Measurements from ENCODE around the gene MAT1A.

DNA sequence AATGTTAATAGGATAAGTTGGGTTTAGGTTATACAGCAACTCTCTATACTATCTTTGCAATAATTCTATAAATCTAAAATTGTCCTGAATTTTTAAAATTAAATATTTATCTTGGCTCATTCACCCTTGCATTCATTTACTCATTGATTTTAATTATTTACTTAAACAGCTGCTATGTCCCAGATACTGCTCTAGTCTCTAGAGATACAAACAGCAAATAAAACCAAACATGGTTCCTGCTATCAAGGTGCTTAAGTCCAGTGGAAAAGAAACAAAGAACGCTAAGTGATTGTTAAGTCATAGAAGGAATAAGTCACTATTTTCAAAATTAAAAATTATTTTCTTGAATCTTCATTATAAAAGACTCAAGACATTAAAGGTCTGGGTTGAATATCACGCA is 29.9 kb upstream of the MAT1A start:
- TF ChIP-seq, protein P1, sequence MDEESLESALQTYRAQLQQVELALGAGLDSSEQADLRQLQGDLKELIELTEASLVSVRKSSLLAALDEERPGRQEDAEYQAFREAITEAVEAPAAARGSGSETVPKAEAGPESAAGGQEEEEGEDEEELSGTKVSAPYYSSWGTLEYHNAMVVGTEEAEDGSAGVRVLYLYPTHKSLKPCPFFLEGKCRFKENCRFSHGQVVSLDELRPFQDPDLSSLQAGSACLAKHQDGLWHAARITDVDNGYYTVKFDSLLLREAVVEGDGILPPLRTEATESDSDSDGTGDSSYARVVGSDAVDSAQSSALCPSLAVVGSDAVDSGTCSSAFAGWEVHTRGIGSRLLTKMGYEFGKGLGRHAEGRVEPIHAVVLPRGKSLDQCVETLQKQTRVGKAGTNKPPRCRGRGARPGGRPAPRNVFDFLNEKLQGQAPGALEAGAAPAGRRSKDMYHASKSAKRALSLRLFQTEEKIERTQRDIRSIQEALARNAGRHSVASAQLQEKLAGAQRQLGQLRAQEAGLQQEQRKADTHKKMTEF (CRISPR knock-in tag; IDR thresholded peaks at IDR 0.05) = no peak
- TF ChIP-seq TCF7L2 (IDR thresholded peaks at IDR 0.05; ENCODE audit: low read depth, low read length) (no peak), RAD51 (IDR thresholded peaks at IDR 0.05; ENCODE audit: borderline replicate concordance) (no peak), CREM (IDR thresholded peaks at IDR 0.05) (no peak), CREM (CRISPR knock-in tag; IDR thresholded peaks at IDR 0.05) (no peak), MXD4 (CRISPR knock-in tag; IDR thresholded peaks at IDR 0.05) (no peak), SOX5 (CRISPR knock-in tag; IDR thresholded peaks at IDR 0.05; ENCODE audit: borderline replicate concordance) (no peak), HNRNPH1 (optimal IDR thresholded peaks at IDR 0.05; ENCODE audit: low read depth, low read length) (no peak), POLR2AphosphoS2 (IDR thresholded peaks at IDR 0.05; ENCODE audit: low read depth, low read length) (no peak), ZSCAN12 (CRISPR knock-in tag; IDR thresholded peaks at IDR 0.05) (no peak)
- TF ChIP-seq, protein P2, sequence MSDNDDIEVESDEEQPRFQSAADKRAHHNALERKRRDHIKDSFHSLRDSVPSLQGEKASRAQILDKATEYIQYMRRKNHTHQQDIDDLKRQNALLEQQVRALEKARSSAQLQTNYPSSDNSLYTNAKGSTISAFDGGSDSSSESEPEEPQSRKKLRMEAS (IDR thresholded peaks at IDR 0.05) = no peak
- TF ChIP-seq, protein P3, sequence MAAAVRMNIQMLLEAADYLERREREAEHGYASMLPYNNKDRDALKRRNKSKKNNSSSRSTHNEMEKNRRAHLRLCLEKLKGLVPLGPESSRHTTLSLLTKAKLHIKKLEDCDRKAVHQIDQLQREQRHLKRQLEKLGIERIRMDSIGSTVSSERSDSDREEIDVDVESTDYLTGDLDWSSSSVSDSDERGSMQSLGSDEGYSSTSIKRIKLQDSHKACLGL (CRISPR knock-in tag; IDR thresholded peaks at IDR 0.05) = no peak

Measured in HepG2 (cell line).